SK-N-SH treated with all-trans-retinoic acid at 6 μM for 48 hours (cell line): ENCODE data around the gene SLC25A14.
A peak's percentile ranks its signal among the peaks of the same experiment; 100 is the strongest.

Source experiments
- ATAC-seq: fragments of 200-7000 bp; cut with Tn5 transposase; 3 replicates; pipeline ENCODE4 v1.9.1; 2020; ENCODE audit warnings: mild to moderate bottlenecking, moderate library complexity
- ARNTL ChIP-seq: fragments of 450-650 bp; formaldehyde crosslinking; IDR thresholded peaks from 2 replicates; pipeline ENCODE4 v1.5.0; 2020; ENCODE audit warnings: low read depth, mild to moderate bottlenecking, moderate library complexity, borderline replicate concordance
- BACH2 ChIP-seq: fragments of 250-450 bp; sonication (Bioruptor Pico); IDR thresholded peaks from 2 replicates; pipeline ENCODE4 v1.9.0; 2021; ENCODE audit warnings: mild to moderate bottlenecking, borderline replicate concordance
- CREB5 ChIP-seq: fragments of 250-450 bp; sonication (Bioruptor Pico); IDR thresholded peaks from 2 replicates; pipeline ENCODE4 v1.5.1; 2020; ENCODE audit warnings: low read depth, mild to moderate bottlenecking, moderate library complexity
- CSDC2 ChIP-seq: fragments of 250-450 bp; sonication (Bioruptor Pico); IDR thresholded peaks from 2 replicates; pipeline ENCODE4 v1.5.0; 2020; ENCODE audit warnings: mild to moderate bottlenecking, moderate library complexity
- ESRRG ChIP-seq: fragments of 250-450 bp; sonication (Bioruptor Pico); IDR thresholded peaks from 2 replicates; pipeline ENCODE4 v1.6.1; 2021; ENCODE audit warnings: mild to moderate bottlenecking
- GLIS3 ChIP-seq: fragments of 250-450 bp; sonication (Bioruptor Pico); IDR thresholded peaks from 2 replicates; pipeline ENCODE4 v1.5.0; 2020; ENCODE audit warnings: mild to moderate bottlenecking, moderate library complexity
- ISL1 ChIP-seq: fragments of 250-450 bp; sonication (Bioruptor Pico); IDR thresholded peaks from 2 replicates; pipeline ENCODE4 v2.1.2; 2022; ENCODE audit warnings: mild to moderate bottlenecking, moderate library complexity
- OSR1 ChIP-seq: fragments of 250-450 bp; sonication (Bioruptor Pico); IDR thresholded peaks from 2 replicates; pipeline ENCODE4 v1.8.0; 2022; ENCODE audit warnings: moderate library complexity, mild to moderate bottlenecking, inconsistent platforms
- PATZ1 ChIP-seq: fragments of 250-450 bp; sonication (Bioruptor Pico); IDR thresholded peaks from 2 replicates; pipeline ENCODE4 v1.8.0; 2020; ENCODE audit warnings: mild to moderate bottlenecking, moderate library complexity, borderline replicate concordance
- POU6F1 ChIP-seq: fragments of 250-450 bp; sonication (Bioruptor Pico); IDR thresholded peaks from 2 replicates; pipeline ENCODE4 v1.8.0; 2021; ENCODE audit warnings: low read depth, mild to moderate bottlenecking, moderate library complexity, borderline replicate concordance
- PPARA ChIP-seq: fragments of 250-450 bp; sonication (Bioruptor Pico); IDR thresholded peaks from 2 replicates; pipeline ENCODE4 v1.5.0; 2020; ENCODE audit warnings: mild to moderate bottlenecking, borderline replicate concordance
- SNAI2 ChIP-seq: fragments of 250-450 bp; sonication (Bioruptor Pico); IDR thresholded peaks from 2 replicates; pipeline ENCODE4 v1.5.0; 2020; ENCODE audit warnings: mild to moderate bottlenecking, moderate library complexity
- TOX ChIP-seq: fragments of 250-450 bp; sonication (Bioruptor Pico); IDR thresholded peaks from 2 replicates; pipeline ENCODE4 v1.8.0; 2021; ENCODE audit warnings: mild to moderate bottlenecking, moderate library complexity, borderline replicate concordance
- ZFP3 ChIP-seq: fragments of 250-450 bp; sonication (Bioruptor Pico); IDR thresholded peaks from 2 replicates; pipeline ENCODE4 v1.5.0; 2020; ENCODE audit warnings: mild to moderate bottlenecking, moderate library complexity
- ZFP30 ChIP-seq: fragments of 450-650 bp; formaldehyde crosslinking; IDR thresholded peaks from 2 replicates; pipeline ENCODE4 v1.5.0; 2022; ENCODE audit warnings: mild to moderate bottlenecking, moderate library complexity
- ZNF565 ChIP-seq: fragments of 450-650 bp; formaldehyde crosslinking; conservative IDR thresholded peaks from 2 replicates; pipeline ENCODE4 v1.5.0; 2020; ENCODE audit warnings: low read depth, mild to moderate bottlenecking, moderate library complexity
- ZNF70 ChIP-seq: fragments of 450-650 bp; formaldehyde crosslinking; IDR thresholded peaks from 2 replicates; pipeline ENCODE4 v1.5.0; 2020; ENCODE audit warnings: mild to moderate bottlenecking, moderate library complexity
- ZNF8 ChIP-seq: fragments of 450-650 bp; formaldehyde crosslinking; IDR thresholded peaks from 2 replicates; pipeline ENCODE4 v1.5.0; 2020; ENCODE audit warnings: mild to moderate bottlenecking, moderate library complexity

SLC25A14 gene

GRCh38 chrX:130299279-130300009 lies 40.3 kb upstream of the SLC25A14 start (continued):
- TF ChIP-seq PATZ1 (CRISPR knock-in tag) (no peak), CREB5 (CRISPR knock-in tag) (no peak), PPARA (CRISPR knock-in tag) (no peak), SNAI2 (CRISPR knock-in tag) (no peak), ESRRG (no peak), CSDC2 (no peak)
- TF ChIP-seq, all 23 proteins: peak for 0

- ATAC-seq: peak; percentile 72
- TF ChIP-seq ZFP3 (no peak), CREB5 (CRISPR knock-in tag) (no peak), TOX (CRISPR knock-in tag) (no peak), ARNTL (CRISPR knock-in tag) (no peak), ZNF8 (CRISPR knock-in tag) (no peak), OSR1 (CRISPR knock-in tag) (no peak)
- TF ChIP-seq, all 23 proteins: peak for 0
These were observed 39.8 kb upstream of the SLC25A14 start for GRCh38 chrX:130300010-130300282.

- TF ChIP-seq GLIS3 (no peak), ISL1 (no peak), BACH2 (CRISPR knock-in tag) (no peak), POU6F1 (CRISPR knock-in tag) (no peak), ARNTL (CRISPR knock-in tag) (no peak), TOX (CRISPR knock-in tag) (no peak), OSR1 (CRISPR knock-in tag) (no peak), ZNF8 (CRISPR knock-in tag) (no peak), ZNF70 (no peak), CSDC2 (no peak), PATZ1 (CRISPR knock-in tag) (no peak), ZNF565 (CRISPR knock-in tag) (no peak), CREB5 (CRISPR knock-in tag) (no peak)
- ATAC-seq: no peak
These were observed 38.3 kb upstream of the SLC25A14 start for GRCh38 chrX:130301405-130301804.

GRCh38 chrX:130301977-130302376 lies 37.7 kb upstream of the SLC25A14 start:
- no peak for ATAC-seq
- TF ChIP-seq ZFP30 (CRISPR knock-in tag) (no peak), ZNF565 (CRISPR knock-in tag) (no peak), ZFP3 (no peak), PPARA (CRISPR knock-in tag) (no peak), OSR1 (CRISPR knock-in tag) (no peak), ISL1 (no peak), CREB5 (CRISPR knock-in tag) (no peak)
